CD4-positive, alpha-beta T cell treated with Interleukin-4 for 4 hours (primary cell): ENCODE measurements around the gene RNASE8.
A peak's percentile ranks its signal among the peaks of the same experiment; 100 is the strongest.
"Not testable (repeated sequence)": the region's sequence is repeated elsewhere in the genome, so short reads cannot be mapped to it uniquely, and the experiment has no call there.

ENCODE experiments used
- DNase-seq: peaks from one replicate; pipeline ENCODE4 v3.0.0-alpha.2; 2020

Gene RNASE8

GRCh38 chr14:21030531-21030930 lies 27.1 kb upstream of the RNASE8 start:
- no peak for DNase-seq

- DNase-seq = no peak
Observed at GRCh38 chr14:21032326-21033132, 25.1 kb upstream of the RNASE8 start.

GRCh38 chr14:21033133-21033698 lies 24.4 kb upstream of the RNASE8 start:
- no peak for DNase-seq

GRCh38 chr14:21034707-21035106 lies 22.9 kb upstream of the RNASE8 start, which contains the start of gene RNASE13:
Gene RNASE13, minus strand, starts transcription at chr14:21034807. Its CDS starts 519 bp downstream, at chr14:21034288.
- DNase-seq = no peak

GRCh38 chr14:21036751-21037150 lies 20.9 kb upstream of the RNASE8 start:
- DNase-seq = no peak

GRCh38 chr14:21037156-21037555 lies 20.5 kb upstream of the RNASE8 start:
- DNase-seq = no peak

- no peak for DNase-seq
Observed at GRCh38 chr14:21038441-21039422, 18.9 kb upstream of the RNASE8 start.

GRCh38 chr14:21039585-21040369 lies 17.8 kb upstream of the RNASE8 start:
- peak; percentile 45 for DNase-seq

GRCh38 chr14:21040370-21040925 lies 17.2 kb upstream of the RNASE8 start:
- no peak for DNase-seq

- not testable (repeated sequence) for DNase-seq
Observed at GRCh38 chr14:21040941-21041340, 16.7 kb upstream of the RNASE8 start.

- DNase-seq = no peak
Observed at GRCh38 chr14:21041676-21042433, 15.8 kb upstream of the RNASE8 start, which contains the start of gene RNASE7. Gene RNASE7, plus strand, starts transcription at chr14:21042362. Its CDS starts 631 bp downstream, at chr14:21042993.

GRCh38 chr14:21042918-21043317 lies 14.7 kb upstream of the RNASE8 start:
- DNase-seq = no peak

- DNase-seq = no peak
Observed at GRCh38 chr14:21043387-21043973, 14.1 kb upstream of the RNASE8 start.

GRCh38 chr14:21043974-21044618 lies 13.5 kb upstream of the RNASE8 start:
- no peak for DNase-seq

GRCh38 chr14:21047378-21047781 lies 10.2 kb upstream of the RNASE8 start:
- DNase-seq = no peak

GRCh38 chr14:21048638-21049037 lies 9.0 kb upstream of the RNASE8 start:
- no peak for DNase-seq

GRCh38 chr14:21049271-21049673 lies 8.3 kb upstream of the RNASE8 start:
- DNase-seq = no peak

- no peak for DNase-seq
Observed at GRCh38 chr14:21050597-21050996, 7.0 kb upstream of the RNASE8 start.

GRCh38 chr14:21053184-21054122 lies 4.2 kb upstream of the RNASE8 start:
- no peak for DNase-seq
